ENCODE results near the gene CCDC85A.

The CCDC85A gene

GRCh38 chr2:56229397-56230060, 45.7 kb downstream of the CCDC85A start:
- no peak overlapping the region for H2AFZ ChIP-seq (ENCODE audit: low read length)
- H3K27me3 ChIP-seq (ENCODE audit: insufficient read depth, low read length, poor library complexity, severe bottlenecking) = no peaks in the 10 kb centered on the region
- no peaks in the 10 kb centered on the region for H3K4me1 ChIP-seq (ENCODE audit: insufficient read depth, low read length, poor library complexity, severe bottlenecking)
- H3K4me3 ChIP-seq (ENCODE audit: low read length, poor library complexity, severe bottlenecking) = no peak overlapping the region
- H3K4me2 ChIP-seq (ENCODE audit: low read depth, low read length, poor library complexity, severe bottlenecking) = no peak overlapping the region
- no peaks in the 10 kb centered on the region for H3F3A ChIP-seq (ENCODE audit: low read depth)
- TF ChIP-seq CTCF (conservative IDR thresholded peaks at IDR 0.05; ENCODE audit: low read length) = no peak
- no peak for TF ChIP-seq EZH2phosphoT487 (IDR thresholded peaks at IDR 0.05; ENCODE audit: borderline replicate concordance)
- no peaks in the 10 kb centered on the region for H3K79me2 ChIP-seq (ENCODE audit: insufficient read depth, low read length)
- H3K9me3 ChIP-seq (ENCODE audit: insufficient read depth, low read depth, low read length) = no peaks in the 10 kb centered on the region
- no peak overlapping the region for H3K9ac ChIP-seq (ENCODE audit: low read depth, low read length, poor library complexity, severe bottlenecking)
- no peaks in the 10 kb centered on the region for H3K9me2 ChIP-seq (replicated peaks; ENCODE audit: low read depth, low read length)
- no peaks in the 10 kb centered on the region for H4K20me1 ChIP-seq (ENCODE audit: insufficient read depth, low read length, poor library complexity, severe bottlenecking)
- H3K36me3 ChIP-seq (ENCODE audit: insufficient read depth, low read length) = no peaks in the 10 kb centered on the region

DNA sequence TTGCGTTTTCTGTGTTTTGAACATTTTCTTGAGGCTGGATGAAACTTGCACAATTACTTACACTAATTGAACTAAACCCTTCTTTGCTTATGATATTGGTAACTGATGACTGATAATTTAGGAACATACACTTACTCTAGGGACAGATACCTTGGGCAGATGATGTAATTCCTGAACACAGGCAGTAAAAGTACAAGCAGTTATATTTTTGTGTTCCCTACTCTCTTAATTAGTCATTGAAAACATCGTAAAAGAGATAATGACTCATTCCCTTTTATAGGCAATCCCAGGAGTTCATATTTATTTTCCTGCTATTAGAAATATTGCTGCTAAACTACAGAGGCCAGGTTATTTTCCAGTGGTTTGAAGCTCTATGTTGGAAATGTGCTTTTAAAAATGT, 46.4 kb downstream of the CCDC85A start:
- H3K4me2 ChIP-seq (ENCODE audit: low read depth, low read length, poor library complexity, severe bottlenecking) = no peak overlapping the region
- H3K9me3 ChIP-seq (ENCODE audit: insufficient read depth, low read depth, low read length) = no peaks in the 10 kb centered on the region
- no peak overlapping the region for H2AFZ ChIP-seq (ENCODE audit: low read length)
- no peaks in the 10 kb centered on the region for H3K27me3 ChIP-seq (ENCODE audit: insufficient read depth, low read length, poor library complexity, severe bottlenecking)
- no peaks in the 10 kb centered on the region for H3K79me2 ChIP-seq (ENCODE audit: insufficient read depth, low read length)
- TF ChIP-seq EZH2phosphoT487 (IDR thresholded peaks at IDR 0.05; ENCODE audit: borderline replicate concordance) (no peak), CTCF (conservative IDR thresholded peaks at IDR 0.05; ENCODE audit: low read length) (no peak)
- H3K9me2 ChIP-seq (replicated peaks; ENCODE audit: low read depth, low read length) = no peaks in the 10 kb centered on the region
- no peaks in the 10 kb centered on the region for H4K20me1 ChIP-seq (ENCODE audit: insufficient read depth, low read length, poor library complexity, severe bottlenecking)
- H3K36me3 ChIP-seq (ENCODE audit: insufficient read depth, low read length) = no peaks in the 10 kb centered on the region
- H3K4me3 ChIP-seq (ENCODE audit: low read length, poor library complexity, severe bottlenecking) = no peak overlapping the region
- no peak overlapping the region for H3K9ac ChIP-seq (ENCODE audit: low read depth, low read length, poor library complexity, severe bottlenecking)
- no peaks in the 10 kb centered on the region for H3F3A ChIP-seq (ENCODE audit: low read depth)
- no peaks in the 10 kb centered on the region for H3K4me1 ChIP-seq (ENCODE audit: insufficient read depth, low read length, poor library complexity, severe bottlenecking)

DNA sequence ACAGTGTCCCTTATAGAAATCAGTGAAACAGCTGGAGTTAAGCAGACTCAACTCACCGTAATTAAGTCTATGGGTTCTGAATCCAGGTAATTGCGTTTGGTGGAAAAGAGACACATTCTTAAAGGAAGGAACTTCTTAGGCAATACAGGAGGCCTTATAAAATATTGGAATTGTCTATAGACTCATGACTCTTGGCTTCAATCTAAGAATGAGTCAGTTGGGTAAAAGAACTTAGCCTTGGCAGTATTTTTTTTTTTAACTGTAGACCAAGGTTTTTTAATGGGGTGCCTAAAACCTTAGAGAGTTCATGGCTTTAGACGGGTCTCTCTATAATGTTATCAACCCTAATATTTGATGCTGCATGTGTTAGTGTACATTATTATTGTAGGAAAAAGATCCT, 47.6 kb downstream of the CCDC85A start:
- H2AFZ ChIP-seq (ENCODE audit: low read length) = no peak overlapping the region
- H3F3A ChIP-seq (ENCODE audit: low read depth) = no peaks in the 10 kb centered on the region
- H3K4me3 ChIP-seq (ENCODE audit: low read length, poor library complexity, severe bottlenecking) = no peak overlapping the region
- no peak overlapping the region for H3K4me2 ChIP-seq (ENCODE audit: low read depth, low read length, poor library complexity, severe bottlenecking)
- no peaks in the 10 kb centered on the region for H3K9me2 ChIP-seq (replicated peaks; ENCODE audit: low read depth, low read length)
- no peak for TF ChIP-seq EZH2phosphoT487 (IDR thresholded peaks at IDR 0.05; ENCODE audit: borderline replicate concordance)
- TF ChIP-seq CTCF (conservative IDR thresholded peaks at IDR 0.05; ENCODE audit: low read length) = no peak
- H3K9ac ChIP-seq (ENCODE audit: low read depth, low read length, poor library complexity, severe bottlenecking) = no peak overlapping the region
- H4K20me1 ChIP-seq (ENCODE audit: insufficient read depth, low read length, poor library complexity, severe bottlenecking) = no peaks in the 10 kb centered on the region
- no peaks in the 10 kb centered on the region for H3K27me3 ChIP-seq (ENCODE audit: insufficient read depth, low read length, poor library complexity, severe bottlenecking)
- no peaks in the 10 kb centered on the region for H3K36me3 ChIP-seq (ENCODE audit: insufficient read depth, low read length)
- no peaks in the 10 kb centered on the region for H3K9me3 ChIP-seq (ENCODE audit: insufficient read depth, low read depth, low read length)
- H3K79me2 ChIP-seq (ENCODE audit: insufficient read depth, low read length) = no peaks in the 10 kb centered on the region
- H3K4me1 ChIP-seq (ENCODE audit: insufficient read depth, low read length, poor library complexity, severe bottlenecking) = no peaks in the 10 kb centered on the region
